Mammary epithelial cell (primary cell): ENCODE measurements around the gene SLMAP.

Source experiments
- CTCF ChIP-seq, 2 donors: IDR thresholded peaks in 1 of 2; conservative IDR thresholded peaks in 1 of 2; 2 replicates each; pipeline ENCODE4 v1.5.1; 2011 to 2012; ENCODE audit warnings: inconsistent platforms in 2 of 2, low read length in 2 of 2, mild to moderate bottlenecking in 2 of 2, control low read depth in 1 of 2, low read depth in 1 of 2; ENCODE audit not compliant: insufficient read depth in 1 of 2; ENCODE audit errors: extremely low read depth in 1 of 2
- EZH2 ChIP-seq: IDR thresholded peaks from 2 replicates; pipeline ENCODE4 v1.6.1; 2012; ENCODE audit warnings: low read length, inconsistent platforms, borderline replicate concordance

GRCh38 chr3:57968501-57968900 is 212.4 kb downstream of the SLMAP start:
- TF ChIP-seq CTCF (conservative IDR thresholded peaks at IDR 0.05 in 1 of 2, IDR thresholded peaks at IDR 0.05 in 1 of 2; ENCODE audit: extremely low read depth in 1 of 2, insufficient read depth in 1 of 2, low read depth in 1 of 2, low read length in 2 of 2) (no peak), EZH2 (no peak)
